H9 (cell line): Measurements from ENCODE around the gene SCO2. TPM values are rescaled to one million over a fixed set of nuclear protein-coding genes. Genes with fewer than 3 reads are reported as not detected.

Experiments
- DNase-seq: peaks from one replicate; pipeline ENCODE4 v3.0.0-alpha.2; 2017
- H2AFZ ChIP-seq: one replicate; pipeline ENCODE4 v1.6.1; 2013; ENCODE audit warnings: mild to moderate bottlenecking, low read length, control low read depth, moderate library complexity
- H2AK5ac ChIP-seq: 2 replicates; pipeline ENCODE4 v1.6.1; 2013; ENCODE audit warnings: low read length, control low read depth, mixed read lengths; ENCODE audit not compliant: insufficient read length
- H2BK120ac ChIP-seq: one replicate; pipeline ENCODE4 v1.6.1; 2013; ENCODE audit warnings: low read depth, mild to moderate bottlenecking, low read length, control low read depth, inconsistent platforms; ENCODE audit not compliant: poor library complexity, severe bottlenecking
- H2BK12ac ChIP-seq: 2 replicates; pipeline ENCODE4 v1.6.1; 2013; ENCODE audit warnings: low read length, control low read depth, mixed read lengths, low read depth; ENCODE audit not compliant: insufficient read length
- H2BK15ac ChIP-seq: 2 replicates; pipeline ENCODE4 v1.6.1; 2013; ENCODE audit warnings: low read depth, low read length, control low read depth
- H2BK20ac ChIP-seq: one replicate; pipeline ENCODE4 v1.6.1; 2013; ENCODE audit warnings: low read depth, mild to moderate bottlenecking, low read length, control low read depth, inconsistent platforms; ENCODE audit not compliant: poor library complexity, severe bottlenecking
- H2BK5ac ChIP-seq: 2 replicates; pipeline ENCODE4 v1.6.1; 2013; ENCODE audit warnings: low read length, control low read depth, mixed read lengths; ENCODE audit not compliant: insufficient read length
- H3K14ac ChIP-seq: 2 replicates; pipeline ENCODE4 v1.6.1; 2013; ENCODE audit warnings: low read length, control low read depth; ENCODE audit not compliant: insufficient read depth
- H3K18ac ChIP-seq: 2 replicates; pipeline ENCODE4 v1.6.1; 2013; ENCODE audit warnings: low read depth, mild to moderate bottlenecking, mixed read lengths, low read length, control low read depth; ENCODE audit not compliant: insufficient read length
- H3K23ac ChIP-seq: 2 replicates; pipeline ENCODE4 v1.6.1; 2013; ENCODE audit warnings: low read length, control low read depth, mixed read lengths, low read depth; ENCODE audit not compliant: insufficient read length
- H3K23me2 ChIP-seq: 2 replicates; pipeline ENCODE4 v1.6.1; 2013; ENCODE audit warnings: low read depth, mild to moderate bottlenecking, mixed read lengths, low read length, control low read depth; ENCODE audit not compliant: insufficient read length, poor library complexity, severe bottlenecking
- H3K27ac ChIP-seq: 2 replicates; pipeline ENCODE4 v1.5.1; 2013; ENCODE audit warnings: low read length, control low read depth, mixed read lengths, low read depth; ENCODE audit not compliant: insufficient read length
- H3K27me3 ChIP-seq: 2 replicates; pipeline ENCODE4 v1.6.1; 2013; ENCODE audit warnings: low read length, control low read depth, inconsistent platforms; ENCODE audit not compliant: insufficient read depth
- H3K4ac ChIP-seq: 2 replicates; pipeline ENCODE4 v1.6.1; 2013; ENCODE audit warnings: low read depth, mild to moderate bottlenecking, control low read depth, inconsistent platforms, low read length, moderate library complexity
- H3K4me1 ChIP-seq: 2 replicates; pipeline ENCODE4 v1.6.1; 2013; ENCODE audit warnings: low read length, control low read depth, inconsistent platforms; ENCODE audit not compliant: insufficient read depth
- H3K4me2 ChIP-seq: 2 replicates; pipeline ENCODE4 v1.6.1; 2013; ENCODE audit warnings: low read length, control low read depth, mixed read lengths; ENCODE audit not compliant: insufficient read length, insufficient read depth
- H3K56ac ChIP-seq: 2 replicates; pipeline ENCODE4 v1.6.1; 2013; ENCODE audit warnings: low read depth, mild to moderate bottlenecking, mixed read lengths, low read length, control low read depth; ENCODE audit not compliant: insufficient read length
- H3K79me1 ChIP-seq: 2 replicates; pipeline ENCODE4 v1.6.1; 2013; ENCODE audit warnings: low read depth, mild to moderate bottlenecking, moderate library complexity, low read length, control low read depth, inconsistent platforms; ENCODE audit not compliant: insufficient read depth, poor library complexity, severe bottlenecking
- H3K79me2 ChIP-seq: 2 replicates; pipeline ENCODE4 v1.6.1; 2013; ENCODE audit warnings: low read length, control low read depth, inconsistent platforms; ENCODE audit not compliant: insufficient read depth
- H3K9ac ChIP-seq: 2 replicates; pipeline ENCODE4 v1.6.1; 2013; ENCODE audit warnings: low read length, control low read depth, mixed read lengths; ENCODE audit not compliant: insufficient read length; ENCODE audit errors: extremely low read depth
- H3K9me3 ChIP-seq: one replicate; pipeline ENCODE4 v1.6.1; 2013; ENCODE audit warnings: low read depth, low read length, inconsistent platforms; ENCODE audit not compliant: control insufficient read depth
- H3T11ph ChIP-seq: one replicate; pipeline ENCODE4 v1.6.1; 2013; ENCODE audit warnings: mild to moderate bottlenecking, low read length, control low read depth, inconsistent platforms
- H4K20me1 ChIP-seq: one replicate; pipeline ENCODE4 v1.6.1; 2013; ENCODE audit not compliant: control insufficient read depth, insufficient read length, insufficient read depth
- H4K5ac ChIP-seq: 2 replicates; pipeline ENCODE4 v1.6.1; 2013; ENCODE audit warnings: low read depth, mild to moderate bottlenecking, mixed read lengths, low read length, control low read depth; ENCODE audit not compliant: insufficient read length
- H4K8ac ChIP-seq: replicated peaks from 2 replicates; pipeline ENCODE4 v1.6.1; 2013; ENCODE audit warnings: low read length, control low read depth, mixed read lengths, low read depth; ENCODE audit not compliant: insufficient read length
- H4K91ac ChIP-seq: 2 replicates; pipeline ENCODE4 v1.6.1; 2013; ENCODE audit warnings: low read depth, mild to moderate bottlenecking, moderate library complexity, mixed read lengths, low read length, control low read depth; ENCODE audit not compliant: insufficient read length
- H3K27ac Mint-ChIP-seq, 3 experiments: 2 replicates in 2 of 3; 3 replicates in 1 of 3; pipeline ENCODE4 v1.8.0; 2020 to 2021; ENCODE audit warnings: mixed read lengths in 3 of 3, mild to moderate bottlenecking in 1 of 3, moderate library complexity in 1 of 3
- H3K27me3 Mint-ChIP-seq: 2 replicates; pipeline ENCODE4 v1.8.0; 2021; ENCODE audit warnings: low read depth, mild to moderate bottlenecking, moderate library complexity, mixed read lengths
- H3K36me3 Mint-ChIP-seq, 3 experiments: 2 replicates in 2 of 3; 3 replicates in 1 of 3; pipeline ENCODE4 v1.8.0; 2020 to 2021; ENCODE audit warnings: low read depth in 3 of 3, mixed read lengths in 3 of 3; ENCODE audit not compliant: insufficient read depth in 1 of 3
- H3K4me1 Mint-ChIP-seq, 2 experiments: 2 replicates each; pipeline ENCODE4 v1.8.0; 2020; ENCODE audit warnings: mixed read lengths in 2 of 2
- H3K4me3 Mint-ChIP-seq, 2 experiments: 2 replicates in 1 of 2; 3 replicates in 1 of 2; pipeline ENCODE4 v1.8.0; 2020 to 2021; ENCODE audit warnings: mild to moderate bottlenecking in 2 of 2, mixed read lengths in 2 of 2, moderate library complexity in 1 of 2
- H3K9me3 Mint-ChIP-seq, 2 experiments: 2 replicates in 1 of 2; 3 replicates in 1 of 2; pipeline ENCODE4 v1.8.0; 2020; ENCODE audit warnings: mild to moderate bottlenecking in 2 of 2, mixed read lengths in 2 of 2, moderate library complexity in 1 of 2
- WGBS: extraction: QIAGEN DNeasy Blood & Tissue Kit; methylation state at CpG from one replicate; pipeline ENCODE4 v1.1.7; 2013; ENCODE audit warnings: missing lambda C conversion rate, low lambda C conversion rate, mixed read lengths; ENCODE audit not compliant: insufficient read length; ENCODE audit errors: extremely low coverage; 5-methylcytosine and 5-hydroxymethylcytosine counted together
- total RNA-seq: library from RNA; stranded (reverse); gene quantifications from 2 replicates; pipeline ENCODE4 v1.2.1, GENCODE V29; 2021
- TF ChIP-seq, protein P1 (sequence below): fragments of 200-600 bp; sonication (generic); conservative IDR thresholded peaks from 3 replicates; pipeline ENCODE4 v1.8.0; 2021; ENCODE audit warnings: antibody characterized with exemption, mild to moderate bottlenecking

Gene SCO2
- total RNA-seq, 1 experiment from 2014 or later, result 3.3 TPM

- Histone ChIP-seq H3K27me3 (no peaks in the 10 kb centered on the region), H3T11ph (no peak overlapping the region), H3K4me2 (no peak overlapping the region), H2BK12ac (no peak overlapping the region), H3K27ac (no peak overlapping the region), H3K23ac (no peak overlapping the region), H2BK15ac (no peak overlapping the region), H3K9ac (no peak overlapping the region), H2AK5ac (no peak overlapping the region), H4K8ac (no peak overlapping the region), H2BK5ac (no peak overlapping the region), H3K4me1 (no peaks in the 10 kb centered on the region), H4K5ac (no peak overlapping the region), H3K14ac (no peak overlapping the region), H3K56ac (no peak overlapping the region), H3K79me1 (peaks cover 3% of the 10 kb centered on the region), H4K91ac (no peak overlapping the region), H4K20me1 (peaks cover 3% of the 10 kb centered on the region), H3K18ac (no peak overlapping the region), H3K9me3 (no peaks in the 10 kb centered on the region), H3K23me2 (no peaks in the 10 kb centered on the region), H2BK20ac (no peak overlapping the region), H3K4ac (no peak overlapping the region), H2BK120ac (no peak overlapping the region), H3K79me2 (peaks cover 4% of the 10 kb centered on the region; the same call in 1 of the 2 replicates), H2AFZ (no peak overlapping the region)
- Mint-ChIP-seq H3K4me1 (no peaks in the 10 kb centered on the region), H3K27ac (peak overlapping the region in 1 of 3 experiments; percentile 2; a peak in 3 of 7 replicates), H3K9me3 (no peaks in the 10 kb centered on the region), H3K4me3 (no peak overlapping the region), H3K36me3 (peaks cover 5 to 49% (median 42%) of the 10 kb centered on the region in 3 experiments), H3K27me3 (no peaks in the 10 kb centered on the region)
- no peak for DNase-seq
- TF ChIP-seq, protein P1, sequence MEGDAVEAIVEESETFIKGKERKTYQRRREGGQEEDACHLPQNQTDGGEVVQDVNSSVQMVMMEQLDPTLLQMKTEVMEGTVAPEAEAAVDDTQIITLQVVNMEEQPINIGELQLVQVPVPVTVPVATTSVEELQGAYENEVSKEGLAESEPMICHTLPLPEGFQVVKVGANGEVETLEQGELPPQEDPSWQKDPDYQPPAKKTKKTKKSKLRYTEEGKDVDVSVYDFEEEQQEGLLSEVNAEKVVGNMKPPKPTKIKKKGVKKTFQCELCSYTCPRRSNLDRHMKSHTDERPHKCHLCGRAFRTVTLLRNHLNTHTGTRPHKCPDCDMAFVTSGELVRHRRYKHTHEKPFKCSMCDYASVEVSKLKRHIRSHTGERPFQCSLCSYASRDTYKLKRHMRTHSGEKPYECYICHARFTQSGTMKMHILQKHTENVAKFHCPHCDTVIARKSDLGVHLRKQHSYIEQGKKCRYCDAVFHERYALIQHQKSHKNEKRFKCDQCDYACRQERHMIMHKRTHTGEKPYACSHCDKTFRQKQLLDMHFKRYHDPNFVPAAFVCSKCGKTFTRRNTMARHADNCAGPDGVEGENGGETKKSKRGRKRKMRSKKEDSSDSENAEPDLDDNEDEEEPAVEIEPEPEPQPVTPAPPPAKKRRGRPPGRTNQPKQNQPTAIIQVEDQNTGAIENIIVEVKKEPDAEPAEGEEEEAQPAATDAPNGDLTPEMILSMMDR, result no peak
- no CpG with 5 or more reads among the region's 8 CpGs for WGBS
These were observed 9.3 kb downstream of the SCO2 start for GRCh38 chr22:50516068-50516467.
